ENCODE data around the gene ZNF549.

GRCh38 chr19:57576661-57577060 lies 49.5 kb downstream of the ZNF549 start:
- no peak for TF ChIP-seq EZH2 (IDR thresholded peaks at IDR 0.05; ENCODE audit: low read depth, low read length, severe bottlenecking)
- no peak for TF ChIP-seq CTCF (IDR thresholded peaks at IDR 0.05; ENCODE audit: control extremely low read depth in 1 of 3, insufficient read depth in 1 of 3, low read depth in 1 of 3, low read length in 3 of 3)
- no peak for TF ChIP-seq CBX5 (IDR thresholded peaks at IDR 0.05; ENCODE audit: low read depth, low read length)
- no peak for TF ChIP-seq FOSL1 (IDR thresholded peaks at IDR 0.05; ENCODE audit: insufficient read depth, low read depth, low read length)
- no peak for TF ChIP-seq KDM1A (IDR thresholded peaks at IDR 0.05; ENCODE audit: borderline replicate concordance, low read length)
- no peak for TF ChIP-seq TBP (IDR thresholded peaks at IDR 0.05; ENCODE audit: low read depth, low read length)
- TF ChIP-seq MAX (IDR thresholded peaks at IDR 0.05) = no peak
- no peak for TF ChIP-seq CHD2 (IDR thresholded peaks at IDR 0.05; ENCODE audit: low read length)
- TF ChIP-seq HDAC2 (IDR thresholded peaks at IDR 0.05; ENCODE audit: borderline replicate concordance in 1 of 2, low read depth in 2 of 2, low read length in 2 of 2) = no peak
- TF ChIP-seq TAF1 (IDR thresholded peaks at IDR 0.05; ENCODE audit: low read depth, low read length) = no peak
- TF ChIP-seq CEBPB (IDR thresholded peaks at IDR 0.05; ENCODE audit: low read depth, low read length) = no peak

Measured in H1 (cell line).